Measurements from ENCODE around the gene ARMH4.

The ARMH4 gene

GRCh38 chr14:57970594-57970993, 181.4 kb downstream of the ARMH4 start:
- TF ChIP-seq, protein P1, sequence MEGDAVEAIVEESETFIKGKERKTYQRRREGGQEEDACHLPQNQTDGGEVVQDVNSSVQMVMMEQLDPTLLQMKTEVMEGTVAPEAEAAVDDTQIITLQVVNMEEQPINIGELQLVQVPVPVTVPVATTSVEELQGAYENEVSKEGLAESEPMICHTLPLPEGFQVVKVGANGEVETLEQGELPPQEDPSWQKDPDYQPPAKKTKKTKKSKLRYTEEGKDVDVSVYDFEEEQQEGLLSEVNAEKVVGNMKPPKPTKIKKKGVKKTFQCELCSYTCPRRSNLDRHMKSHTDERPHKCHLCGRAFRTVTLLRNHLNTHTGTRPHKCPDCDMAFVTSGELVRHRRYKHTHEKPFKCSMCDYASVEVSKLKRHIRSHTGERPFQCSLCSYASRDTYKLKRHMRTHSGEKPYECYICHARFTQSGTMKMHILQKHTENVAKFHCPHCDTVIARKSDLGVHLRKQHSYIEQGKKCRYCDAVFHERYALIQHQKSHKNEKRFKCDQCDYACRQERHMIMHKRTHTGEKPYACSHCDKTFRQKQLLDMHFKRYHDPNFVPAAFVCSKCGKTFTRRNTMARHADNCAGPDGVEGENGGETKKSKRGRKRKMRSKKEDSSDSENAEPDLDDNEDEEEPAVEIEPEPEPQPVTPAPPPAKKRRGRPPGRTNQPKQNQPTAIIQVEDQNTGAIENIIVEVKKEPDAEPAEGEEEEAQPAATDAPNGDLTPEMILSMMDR (IDR thresholded peaks at IDR 0.05; ENCODE audit: low read depth, low read length), result no peak
- no peak for DNase-seq (ENCODE audit: low read depth in 2 of 2)
- H3K4me3 ChIP-seq (replicated peaks in 1 of 2; ENCODE audit: low read depth in 2 of 2, low read length in 2 of 2), result no peak overlapping the region

DNA sequence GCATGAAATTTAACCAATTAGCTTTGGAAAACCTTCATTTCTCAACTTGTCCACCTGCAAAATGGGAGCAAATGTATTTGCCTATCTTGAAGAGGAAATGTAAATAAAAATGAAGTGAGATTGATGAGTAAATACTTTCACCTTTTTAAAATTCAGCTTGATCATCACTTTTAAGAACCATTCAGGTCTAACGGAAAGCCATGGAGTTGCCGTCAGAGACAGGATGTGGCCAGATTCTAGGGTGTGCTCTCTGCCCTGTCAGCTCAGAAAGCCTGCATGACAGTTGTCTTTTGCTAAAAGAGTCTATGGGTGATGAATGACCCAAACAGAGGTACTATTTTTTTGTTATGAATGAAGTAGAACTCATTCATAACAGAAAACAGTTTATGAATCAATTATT, 181.8 kb downstream of the ARMH4 start:
- TF ChIP-seq, protein P1 (IDR thresholded peaks at IDR 0.05; ENCODE audit: low read depth, low read length), result no peak
- DNase-seq (ENCODE audit: low read depth in 2 of 2), result no peak
- no peak overlapping the region for H3K4me3 ChIP-seq (replicated peaks in 1 of 2; ENCODE audit: low read depth in 2 of 2, low read length in 2 of 2)

- TF ChIP-seq, protein P1 (IDR thresholded peaks at IDR 0.05; ENCODE audit: low read depth, low read length), result no peak
- no peak overlapping the region for H3K4me3 ChIP-seq (replicated peaks in 1 of 2; ENCODE audit: low read depth in 2 of 2, low read length in 2 of 2)
- DNase-seq (ENCODE audit: low read depth in 2 of 2), result no peak
Measured at GRCh38 chr14:57963071-57963470, 188.9 kb downstream of the ARMH4 start.

DNA sequence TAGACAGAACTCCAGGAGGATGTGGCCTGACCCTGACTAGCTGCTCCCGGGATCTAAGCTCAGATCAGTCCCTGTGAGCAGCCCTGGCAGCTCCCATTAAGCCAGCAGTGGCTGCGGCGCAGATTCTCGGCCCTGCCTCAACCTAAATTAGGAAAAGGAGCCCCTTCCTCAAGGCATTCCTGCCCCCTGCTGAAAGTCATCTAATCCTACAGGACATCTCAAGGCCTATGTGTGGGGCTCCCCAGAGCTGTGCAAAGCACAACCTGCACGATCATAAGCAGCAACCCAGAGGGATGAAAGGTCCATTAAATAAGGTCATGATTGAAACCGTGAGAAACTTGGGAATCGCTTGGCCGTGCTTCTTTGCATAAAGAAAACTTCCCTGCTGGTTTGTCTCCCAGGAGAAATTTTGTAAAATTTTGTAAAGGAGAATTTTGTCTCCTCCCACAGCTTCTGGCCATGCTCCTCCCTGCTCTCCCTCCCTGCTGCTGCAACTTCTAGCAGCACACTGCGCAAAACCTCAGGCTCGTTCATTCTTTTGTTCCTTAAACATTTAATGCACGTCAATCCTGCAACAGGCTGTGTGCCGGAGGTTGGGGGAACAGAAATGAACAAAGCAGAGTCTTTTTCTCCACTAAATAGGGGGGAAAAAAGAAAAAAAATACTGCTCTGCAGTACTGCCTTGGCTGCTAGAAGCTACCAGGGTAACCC, 189.5 kb downstream of the ARMH4 start:
- no peak for DNase-seq (ENCODE audit: low read depth in 2 of 2)
- TF ChIP-seq, protein P1 (IDR thresholded peaks at IDR 0.05; ENCODE audit: low read depth, low read length), result no peak
- no peak overlapping the region for H3K4me3 ChIP-seq (replicated peaks in 1 of 2; ENCODE audit: low read depth in 2 of 2, low read length in 2 of 2)

GRCh38 chr14:57961786-57962060, 190.3 kb downstream of the ARMH4 start:
- no peak for DNase-seq (ENCODE audit: low read depth in 2 of 2)
- TF ChIP-seq, protein P1 (IDR thresholded peaks at IDR 0.05; ENCODE audit: low read depth, low read length), result no peak
- H3K4me3 ChIP-seq (replicated peaks in 1 of 2; ENCODE audit: low read depth in 2 of 2, low read length in 2 of 2), result no peak overlapping the region

- no peak for DNase-seq (ENCODE audit: low read depth in 2 of 2)
- no peak overlapping the region for H3K4me3 ChIP-seq (replicated peaks in 1 of 2; ENCODE audit: low read depth in 2 of 2, low read length in 2 of 2)
- TF ChIP-seq, protein P1 (IDR thresholded peaks at IDR 0.05; ENCODE audit: low read depth, low read length), result no peak
Measured at GRCh38 chr14:57960946-57961785, 190.8 kb downstream of the ARMH4 start.
